ENCODE results near the gene WFDC12. TPM values are rescaled to one million over a fixed set of nuclear protein-coding genes. Genes with fewer than 3 reads are reported as not detected.

The WFDC12 gene
- total and polyA plus RNA-seq, 10 donors, result not detected

DNA sequence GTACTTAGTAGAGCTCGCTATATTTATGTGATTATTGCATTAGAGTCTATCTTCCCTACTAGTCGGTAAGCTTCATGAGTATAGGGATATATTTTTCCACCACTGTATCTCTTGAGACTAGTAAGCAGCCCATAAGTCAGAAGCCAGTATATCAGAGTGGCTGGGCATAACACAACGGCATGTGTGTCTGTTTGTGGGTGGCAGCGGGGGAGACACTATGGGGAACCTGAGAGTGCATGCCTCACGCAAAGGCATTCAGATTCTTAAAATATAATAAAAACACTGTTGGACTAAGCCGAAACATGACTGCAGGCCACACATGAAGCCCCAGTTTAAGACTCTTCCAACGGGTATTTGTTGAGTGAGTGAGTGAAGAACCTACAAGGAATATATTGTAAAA is 31.4 kb downstream of the WFDC12 start:
- Histone ChIP-seq H3K4me3 (no peak overlapping the region), H3K9me3 (no peaks in the 10 kb centered on the region), H3K36me3 (peaks cover 0 to 44% (median 0%) of the 10 kb centered on the region in 6 donors), H3K27ac (no peak overlapping the region), H3K4me1 (peaks cover 4 to 19% (median 7%) of the 10 kb centered on the region in 6 donors), H3K27me3 (replicated peaks in 1 of 7) (peaks cover 1 to 20% (median 15%) of the 10 kb centered on the region in 7 donors)
- intact Hi-C loops (cut with DNase I; ENCODE audit: low total_unique reads), result no loop called here
- 90 to 96% (median 91%) methylated on average over 7 of the region's 7 CpGs for WGBS, 5 donors
- DNase-seq, result no peak
- TF ChIP-seq, protein P1, sequence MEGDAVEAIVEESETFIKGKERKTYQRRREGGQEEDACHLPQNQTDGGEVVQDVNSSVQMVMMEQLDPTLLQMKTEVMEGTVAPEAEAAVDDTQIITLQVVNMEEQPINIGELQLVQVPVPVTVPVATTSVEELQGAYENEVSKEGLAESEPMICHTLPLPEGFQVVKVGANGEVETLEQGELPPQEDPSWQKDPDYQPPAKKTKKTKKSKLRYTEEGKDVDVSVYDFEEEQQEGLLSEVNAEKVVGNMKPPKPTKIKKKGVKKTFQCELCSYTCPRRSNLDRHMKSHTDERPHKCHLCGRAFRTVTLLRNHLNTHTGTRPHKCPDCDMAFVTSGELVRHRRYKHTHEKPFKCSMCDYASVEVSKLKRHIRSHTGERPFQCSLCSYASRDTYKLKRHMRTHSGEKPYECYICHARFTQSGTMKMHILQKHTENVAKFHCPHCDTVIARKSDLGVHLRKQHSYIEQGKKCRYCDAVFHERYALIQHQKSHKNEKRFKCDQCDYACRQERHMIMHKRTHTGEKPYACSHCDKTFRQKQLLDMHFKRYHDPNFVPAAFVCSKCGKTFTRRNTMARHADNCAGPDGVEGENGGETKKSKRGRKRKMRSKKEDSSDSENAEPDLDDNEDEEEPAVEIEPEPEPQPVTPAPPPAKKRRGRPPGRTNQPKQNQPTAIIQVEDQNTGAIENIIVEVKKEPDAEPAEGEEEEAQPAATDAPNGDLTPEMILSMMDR (IDR thresholded peaks at IDR 0.05 in 8 of 11, conservative IDR thresholded peaks at IDR 0.05 in 3 of 11), result no peak
- no peak for TF ChIP-seq POLR2A (IDR thresholded peaks at IDR 0.05)
- TF ChIP-seq POLR2AphosphoS5 (IDR thresholded peaks at IDR 0.05), result no peak

DNA sequence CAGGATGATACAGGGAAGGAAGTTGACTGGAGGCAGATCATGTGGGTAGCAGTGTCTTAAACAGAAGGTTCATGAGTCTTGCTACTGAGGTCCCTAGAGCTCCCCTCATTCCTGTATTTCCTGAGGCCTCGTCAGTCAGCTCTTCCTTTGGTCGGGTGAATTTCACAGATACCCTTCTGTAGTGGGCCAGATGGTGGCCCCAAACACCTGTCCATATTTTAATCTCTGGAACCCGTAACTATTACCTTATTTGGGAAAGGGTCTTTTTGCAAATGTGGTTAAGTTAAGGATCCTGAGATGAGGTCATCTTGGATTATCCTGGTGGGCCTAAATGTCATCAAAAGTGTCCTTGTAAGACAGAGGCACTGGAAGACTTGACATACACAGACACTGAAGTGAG is 32.9 kb downstream of the WFDC12 start:
- intact Hi-C loops (cut with DNase I; ENCODE audit: low total_unique reads), result no loop called here
- no peak for DNase-seq
- WGBS, 5 donors, result 69 to 75% (median 73%) methylated on average over 3 of the region's 3 CpGs

DNA sequence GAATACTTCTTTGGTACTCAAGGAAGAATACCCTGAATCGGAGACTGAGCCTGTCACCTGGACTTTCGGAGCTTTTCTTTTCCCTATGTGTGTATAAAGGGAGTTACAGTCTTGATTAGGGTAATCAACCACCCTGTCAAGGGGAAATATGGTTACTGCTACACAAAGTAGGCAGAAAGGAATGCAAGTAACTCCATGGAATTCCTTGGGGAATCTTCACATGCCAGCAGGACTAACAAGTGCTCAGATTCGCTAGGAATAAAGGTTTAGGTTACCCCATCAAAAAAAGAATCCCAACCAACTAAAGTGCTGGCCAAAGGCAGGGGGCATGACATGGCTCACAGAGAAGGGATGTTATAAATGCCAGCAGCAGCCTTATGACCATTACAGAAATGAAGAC is 33.8 kb downstream of the WFDC12 start:
- intact Hi-C loops (cut with DNase I; ENCODE audit: low total_unique reads), result no loop called here
- 90 to 100% (median 99%) methylated on average over 3 of the region's 3 CpGs for WGBS, 5 donors
- TF ChIP-seq, protein P1 (IDR thresholded peaks at IDR 0.05 in 8 of 11, conservative IDR thresholded peaks at IDR 0.05 in 3 of 11), result no peak
- TF ChIP-seq POLR2AphosphoS5 (IDR thresholded peaks at IDR 0.05) (peak in 1 of 3 donors; percentile 4), POLR2A (IDR thresholded peaks at IDR 0.05) (no peak)
- DNase-seq, result no peak
- no peak overlapping the region for H3K27ac ChIP-seq
- H3K27me3 ChIP-seq (replicated peaks in 1 of 7), result no peaks in the 10 kb centered on the region
- H3K36me3 ChIP-seq, result peaks cover 0 to 57% (median 0%) of the 10 kb centered on the region in 6 donors
- no peaks in the 10 kb centered on the region for H3K9me3 ChIP-seq
- H3K4me1 ChIP-seq, result peaks cover 0 to 12% (median 0%) of the 10 kb centered on the region in 6 donors
- no peak overlapping the region for H3K4me3 ChIP-seq

More for the DNA sequence above, 32.9 kb downstream of the WFDC12 start:
- Histone ChIP-seq H3K36me3 (peaks cover 0 to 48% (median 0%) of the 10 kb centered on the region in 6 donors), H3K4me3 (no peak overlapping the region), H3K27me3 (replicated peaks in 1 of 7) (peaks cover 0 to 5% (median 0%) of the 10 kb centered on the region in 7 donors), H3K9me3 (no peaks in the 10 kb centered on the region), H3K27ac (no peak overlapping the region), H3K4me1 (peaks cover 0 to 21% (median 0%) of the 10 kb centered on the region in 6 donors)
- TF ChIP-seq POLR2AphosphoS5 (IDR thresholded peaks at IDR 0.05) (no peak), POLR2A (IDR thresholded peaks at IDR 0.05) (no peak)
- TF ChIP-seq, protein P1 (IDR thresholded peaks at IDR 0.05 in 8 of 11, conservative IDR thresholded peaks at IDR 0.05 in 3 of 11), result no peak

DNA sequence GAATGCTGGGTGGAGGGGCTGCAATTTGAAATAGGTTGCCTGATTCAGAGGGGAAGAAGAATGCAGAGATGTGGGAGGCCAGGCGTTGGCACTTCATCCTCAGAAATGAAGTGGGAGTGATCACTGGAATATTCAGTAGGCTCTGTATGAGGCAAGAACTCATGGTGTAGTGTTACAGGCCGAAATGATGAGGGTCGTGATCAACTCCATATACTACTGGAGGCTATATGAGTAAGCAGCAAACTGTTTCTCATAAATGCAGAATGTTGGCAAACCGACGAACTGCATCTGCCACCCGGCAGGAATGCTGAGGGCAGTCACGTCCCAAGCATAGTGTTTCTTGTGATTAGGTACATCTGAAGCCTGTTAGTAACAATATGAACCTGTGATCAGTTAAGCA is 36.0 kb downstream of the WFDC12 start:
- peaks cover 0 to under 1% (median 0%) of the 10 kb centered on the region in 8 donors for H3K9me3 ChIP-seq
- H3K27me3 ChIP-seq (replicated peaks in 1 of 7), result no peaks in the 10 kb centered on the region
- no peak for TF ChIP-seq POLR2AphosphoS5 (IDR thresholded peaks at IDR 0.05)
- TF ChIP-seq, protein P1 (IDR thresholded peaks at IDR 0.05 in 8 of 11, conservative IDR thresholded peaks at IDR 0.05 in 3 of 11), result no peak
- TF ChIP-seq POLR2A (IDR thresholded peaks at IDR 0.05), result no peak
- intact Hi-C loops (cut with DNase I; ENCODE audit: low total_unique reads), result no loop called here
- DNase-seq, result no peak
- H3K27ac ChIP-seq, result no peak overlapping the region
- 88 to 92% (median 89%) methylated on average over 7 of the region's 7 CpGs for WGBS, 5 donors
- peaks cover 0 to 73% (median 3%) of the 10 kb centered on the region in 6 donors for H3K36me3 ChIP-seq
- H3K4me1 ChIP-seq, result peaks cover 0 to 10% (median 0%) of the 10 kb centered on the region in 6 donors
- no peak overlapping the region for H3K4me3 ChIP-seq

Data from spleen (tissue), 11 donors.